H1 (cell line): Measurements from ENCODE around the gene CKAP5. TPM values are rescaled to one million over a fixed set of nuclear protein-coding genes. Genes with fewer than 3 reads are reported as not detected.

Experiments used
- CTCF ChIA-PET: fragments of 300-600 bp; sonication (Branson Sonifier 250); formaldehyde crosslinking; loops from one replicate; lab custom pipeline; 2021; ENCODE audit not compliant: partially characterized antibody; lab: Charles Lee
- POLR2A ChIA-PET: fragments of 300-600 bp; sonication (Branson Sonifier 250); formaldehyde crosslinking; loops from one replicate; lab custom pipeline; 2021; ENCODE audit warnings: inconsistent platforms; ENCODE audit not compliant: partially characterized antibody; lab: Charles Lee
- DNase-seq, 2 experiments: peaks; one replicate each; pipeline versions ENCODE4 v3.0.0 to v3.0.0-alpha.2; 2010 to 2022; ENCODE audit warnings: low spot score in 2 of 2, low read depth in 1 of 2, mixed read lengths in 1 of 2
- FAIRE-seq: peaks from 2 replicates; lab custom pipeline; 2011; peaks lifted over from hg19 to GRCh38; lab: Jason Lieb, UNC
- H2AFZ ChIP-seq: 2 replicates; pipeline ENCODE4 v1.8.1; 2012; ENCODE audit warnings: low read length, inconsistent platforms
- H2AK5ac ChIP-seq: 2 replicates; pipeline ENCODE4 v1.6.1; 2013; ENCODE audit warnings: low read depth, low read length
- H2BK120ac ChIP-seq: replicated peaks from 2 replicates; pipeline ENCODE3; 2013; ENCODE audit warnings: low read depth, low read length, inconsistent platforms
- H2BK12ac ChIP-seq: 2 replicates; pipeline ENCODE4 v1.6.1; 2013; ENCODE audit warnings: low read depth, low read length
- H2BK15ac ChIP-seq: 2 replicates; pipeline ENCODE4 v1.6.1; 2013; ENCODE audit warnings: low read length
- H2BK20ac ChIP-seq: 2 replicates; pipeline ENCODE4 v1.6.1; 2013; ENCODE audit warnings: low read length
- H2BK5ac ChIP-seq: 2 replicates; pipeline ENCODE4 v1.6.1; 2013; ENCODE audit warnings: low read depth, low read length
- H3K14ac ChIP-seq: 2 replicates; pipeline ENCODE4 v1.6.1; 2013; ENCODE audit warnings: inconsistent platforms; ENCODE audit not compliant: insufficient read length
- H3K18ac ChIP-seq: 2 replicates; pipeline ENCODE4 v1.6.1; 2013; ENCODE audit warnings: low read length; ENCODE audit errors: extremely low read depth
- H3K23ac ChIP-seq: 2 replicates; pipeline ENCODE4 v1.6.1; 2013; ENCODE audit warnings: inconsistent platforms; ENCODE audit not compliant: insufficient read length
- H3K23me2 ChIP-seq: 2 replicates; pipeline ENCODE4 v1.6.1; 2013; ENCODE audit warnings: low read depth, low read length
- H3K27ac ChIP-seq: 2 replicates; pipeline ENCODE4 v1.6.1; 2011; ENCODE audit warnings: low read depth, low read length, inconsistent platforms
- H3K27me3 ChIP-seq, 4 experiments: replicated peaks in 1 of 4; 1 replicate in 1 of 4; 2 replicates in 3 of 4; pipeline versions ENCODE4 v1.6.1 to v1.8.1; 2011 to 2013; ENCODE audit warnings: low read length in 3 of 4, mild to moderate bottlenecking in 3 of 4, inconsistent platforms in 2 of 4, mixed read lengths in 2 of 4, moderate library complexity in 1 of 4; ENCODE audit not compliant: control insufficient read depth in 3 of 4, insufficient read depth in 3 of 4; ENCODE audit errors: extremely low read depth in 1 of 4
- H3K36me3 ChIP-seq, 4 experiments: 2 replicates each; pipeline versions ENCODE4 v1.6.1 to v1.8.1; 2011 to 2013; ENCODE audit warnings: mild to moderate bottlenecking in 4 of 4, low read length in 3 of 4, moderate library complexity in 2 of 4, control low read depth in 1 of 4, inconsistent platforms in 1 of 4; ENCODE audit not compliant: insufficient read depth in 4 of 4, control insufficient read depth in 2 of 4
- H3K4ac ChIP-seq: replicated peaks from 2 replicates; pipeline ENCODE3; 2013; ENCODE audit warnings: low read length, low read depth, mixed read lengths, inconsistent platforms; ENCODE audit not compliant: insufficient read length
- H3K4me1 ChIP-seq, 4 experiments: replicated peaks in 1 of 4; 1 replicate in 1 of 4; 2 replicates in 3 of 4; pipeline versions ENCODE4 v1.6.1 to v1.8.1; 2011 to 2013; ENCODE audit warnings: low read length in 3 of 4, inconsistent platforms in 2 of 4, mixed read lengths in 1 of 4; ENCODE audit not compliant: insufficient read depth in 4 of 4, control insufficient read depth in 3 of 4
- H3K4me2 ChIP-seq, 2 experiments: 2 replicates each; pipeline versions ENCODE4 v1.6.1 to v1.8.1; 2011 to 2013; ENCODE audit warnings: low read depth in 2 of 2, low read length in 2 of 2, control low read depth in 1 of 2, inconsistent platforms in 1 of 2, mild to moderate bottlenecking in 1 of 2; ENCODE audit not compliant: insufficient read depth in 1 of 2
- H3K4me3 ChIP-seq, 4 experiments: fragments of 200-600, 300-600 bp in 1 of 4; sonication (generic), shearing (Covaris generic), sonication (Bioruptor Twin) in 1 of 4; 2 replicates each; pipeline versions ENCODE4 v1.5.1 to v1.8.1; 2011 to 2016; ENCODE audit warnings: low read length in 4 of 4, low read depth in 3 of 4, control low read depth in 2 of 4, inconsistent platforms in 2 of 4, mild to moderate bottlenecking in 2 of 4, mixed read lengths in 1 of 4, moderate library complexity in 1 of 4; ENCODE audit not compliant: insufficient read depth in 2 of 4; ENCODE audit errors: extremely low read depth in 1 of 4
- H3K56ac ChIP-seq: replicated peaks from 2 replicates; pipeline ENCODE3; 2013; ENCODE audit warnings: low read depth, mild to moderate bottlenecking, mixed read lengths, low read length, inconsistent platforms; ENCODE audit not compliant: insufficient read length
- H3K79me1 ChIP-seq: 2 replicates; pipeline ENCODE4 v1.6.1; 2013; ENCODE audit warnings: low read depth, low read length, control low read depth
- H3K79me2 ChIP-seq, 2 experiments: 2 replicates each; pipeline versions ENCODE4 v1.6.1 to v1.8.1; 2012 to 2013; ENCODE audit warnings: low read length in 2 of 2, mild to moderate bottlenecking in 2 of 2, inconsistent platforms in 1 of 2; ENCODE audit not compliant: insufficient read depth in 2 of 2, control insufficient read depth in 1 of 2
- H3K9ac ChIP-seq, 4 experiments: replicated peaks in 1 of 4; 1 replicate in 1 of 4; 2 replicates in 3 of 4; pipeline versions ENCODE4 v1.6.1 to v1.8.1; 2011 to 2013; ENCODE audit warnings: low read depth in 3 of 4, low read length in 3 of 4, control low read depth in 2 of 4, mild to moderate bottlenecking in 2 of 4, moderate library complexity in 2 of 4, inconsistent platforms in 1 of 4; ENCODE audit errors: extremely low read depth in 1 of 4
- H3K9me3 ChIP-seq, 2 experiments: 2 replicates each; pipeline versions ENCODE4 v1.6.1 to v1.8.1; 2012 to 2013; ENCODE audit warnings: mild to moderate bottlenecking in 2 of 2, moderate library complexity in 2 of 2, control low read depth in 1 of 2, inconsistent platforms in 1 of 2, low read depth in 1 of 2, low read length in 1 of 2, mixed read lengths in 1 of 2; ENCODE audit not compliant: insufficient read depth in 2 of 2
- H4K20me1 ChIP-seq, 2 experiments: replicated peaks in 1 of 2; 2 replicates each; pipeline versions ENCODE3 to v1.8.1; 2011 to 2013; ENCODE audit warnings: inconsistent platforms in 2 of 2, low read length in 2 of 2, mild to moderate bottlenecking in 1 of 2; ENCODE audit not compliant: insufficient read depth in 2 of 2, control insufficient read depth in 1 of 2
- H4K5ac ChIP-seq: 2 replicates; pipeline ENCODE4 v1.6.1; 2013; ENCODE audit warnings: low read length, low read depth, mixed read lengths, inconsistent platforms; ENCODE audit not compliant: insufficient read length
- H4K8ac ChIP-seq: 2 replicates; pipeline ENCODE4 v1.8.0; 2013; ENCODE audit warnings: mild to moderate bottlenecking, moderate library complexity, low read length, inconsistent platforms; ENCODE audit not compliant: insufficient read depth; ENCODE audit errors: extremely low read depth
- H4K91ac ChIP-seq: replicated peaks from 2 replicates; pipeline ENCODE3; 2013; ENCODE audit warnings: low read length, mixed read lengths, inconsistent platforms; ENCODE audit not compliant: insufficient read length
- ASH2L ChIP-seq: fragments of 200-600, 300-600 bp; sonication (generic); IDR thresholded peaks from one replicate; pipeline ENCODE4 v1.7.1; 2017; ENCODE audit warnings: low read length
- BRCA1 ChIP-seq: IDR thresholded peaks from 2 replicates; pipeline ENCODE4 v1.6.1; 2012; ENCODE audit warnings: low read depth, low read length, improper control_type of control experiment
- CREB1 ChIP-seq: IDR thresholded peaks from 2 replicates; pipeline ENCODE4 v1.6.1; 2012; ENCODE audit warnings: inconsistent platforms
- FOSL1 ChIP-seq: IDR thresholded peaks from 2 replicates; pipeline ENCODE4 v1.6.1; 2011; ENCODE audit warnings: mild to moderate bottlenecking, low read depth, low read length, moderate library complexity; ENCODE audit not compliant: insufficient read depth
- KDM5A ChIP-seq: fragments of 200-600 bp; IDR thresholded peaks from 2 replicates; pipeline ENCODE4 v1.7.1; 2012; ENCODE audit warnings: mild to moderate bottlenecking, low read length, inconsistent platforms, mixed read lengths
- NRF1 ChIP-seq: IDR thresholded peaks from 2 replicates; pipeline ENCODE4 v1.6.1; 2011; ENCODE audit warnings: mild to moderate bottlenecking, low read depth, low read length, improper control_type of control experiment
- POLR2A ChIP-seq, 2 experiments: IDR thresholded peaks; 1 replicate in 1 of 2; 2 replicates in 1 of 2; pipeline ENCODE4 v1.6.1; 2011; ENCODE audit warnings: low read depth in 2 of 2, low read length in 2 of 2, mild to moderate bottlenecking in 2 of 2; ENCODE audit errors: control extremely low read depth in 1 of 2
- POU5F1 ChIP-seq: IDR thresholded peaks from 2 replicates; pipeline ENCODE4 v1.6.1; 2011; ENCODE audit warnings: low read depth, mild to moderate bottlenecking, low read length, moderate library complexity
- RAD21 ChIP-seq, 2 experiments: IDR thresholded peaks in 1 of 2; conservative IDR thresholded peaks in 1 of 2; 2 replicates each; pipeline ENCODE4 v1.6.1; 2011; ENCODE audit warnings: low read depth in 2 of 2, low read length in 2 of 2, improper control_type of control experiment in 1 of 2, inconsistent platforms in 1 of 2, mild to moderate bottlenecking in 1 of 2, moderate library complexity in 1 of 2
- RFX5 ChIP-seq: IDR thresholded peaks from 2 replicates; pipeline ENCODE4 v1.6.1; 2011; ENCODE audit warnings: low read depth, low read length, improper control_type of control experiment, borderline replicate concordance
- SP2 ChIP-seq: IDR thresholded peaks from 2 replicates; pipeline ENCODE4 v1.6.1; 2012; ENCODE audit warnings: mild to moderate bottlenecking, low read length, inconsistent platforms
- TEAD4 ChIP-seq: IDR thresholded peaks from 2 replicates; pipeline ENCODE4 v1.6.1; 2012; ENCODE audit warnings: low read depth, low read length, inconsistent platforms, mixed read lengths
- WGBS, 2 experiments: shearing (Covaris generic) in 1 of 2; methylation state at CpG; one replicate each; pipeline versions ENCODE4 v1.1.6 to v1.1.7; 2013 to 2015; ENCODE audit warnings: low lambda C conversion rate in 2 of 2, mixed read lengths in 2 of 2, inconsistent platforms in 1 of 2, low coverage in 1 of 2, missing lambda C conversion rate in 1 of 2; ENCODE audit not compliant: insufficient replicate concordance in 2 of 2, insufficient coverage in 1 of 2, insufficient read length in 1 of 2; ENCODE audit errors: extremely low coverage in 1 of 2, missing lambda C conversion rate in 1 of 2; 5-methylcytosine and 5-hydroxymethylcytosine counted together
- polyA plus RNA-seq, 7 experiments: library from polyadenylated mRNA; depleted of rRNA in 3 of 7; stranded (reverse) in 5 of 7; unstranded in 2 of 7; fragments of >200 nt in 5 of 7; fragments of 200-250 nt in 2 of 7; gene quantifications; 1 replicate in 5 of 7; 2 replicates in 1 of 7; 4 replicates in 1 of 7; pipeline versions ENCODE4 v1.2.1 to v1.2.3, GENCODE V29; 2011 to 2013; ENCODE audit warnings: missing spikeins in 2 of 7, mixed read lengths in 2 of 7
- total RNA-seq: library from RNA; stranded (reverse); fragmentation: NEBNext Ultra II Directional; extraction: Animal tissue kit (Norgen Biotek cat#: 25700); gene quantifications from 2 replicates; pipeline ENCODE4 v1.2.1, GENCODE V29; 2021
- TF ChIP-seq, protein P1 (sequence below): IDR thresholded peaks from 2 replicates; pipeline ENCODE4 v1.6.1; 2011; ENCODE audit warnings: low read length, improper control_type of control experiment

Gene CKAP5
- total and polyA plus RNA-seq, 2 of the 8 experiments (the other 6 are each of a cell fraction or from before 2014, with no cell fraction given): 64.8 to 185 TPM

DNA sequence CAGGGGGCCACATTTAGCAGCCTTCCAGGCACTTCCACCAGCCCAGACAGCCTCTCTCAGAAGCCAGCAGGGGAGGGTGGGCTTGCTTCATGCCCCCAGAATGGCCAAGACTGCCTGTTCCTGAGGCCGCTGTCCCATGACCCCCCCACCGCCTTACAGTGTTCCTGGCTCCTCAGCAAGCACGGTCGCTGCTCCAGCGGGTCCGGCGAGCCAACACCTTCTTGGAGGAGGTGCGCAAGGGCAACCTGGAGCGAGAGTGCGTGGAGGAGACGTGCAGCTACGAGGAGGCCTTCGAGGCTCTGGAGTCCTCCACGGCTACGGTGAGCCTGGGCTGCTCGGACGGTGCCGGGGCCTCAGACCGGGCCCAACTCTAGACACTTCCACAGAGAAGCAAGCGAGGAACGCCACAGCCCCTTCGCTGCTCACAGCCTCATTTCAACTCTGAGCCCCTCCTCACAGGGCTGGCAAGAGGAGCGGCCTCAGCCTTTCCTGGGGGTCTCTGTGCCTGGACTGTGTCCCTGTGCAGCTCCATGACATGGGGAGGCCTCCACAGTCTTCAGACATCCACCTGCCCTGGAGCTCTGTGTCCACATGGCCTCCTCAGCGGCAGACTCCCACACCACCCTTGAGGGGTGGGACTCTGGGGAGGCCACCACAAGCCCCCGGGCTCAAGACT, 126.4 kb downstream of the CKAP5 start:
- peaks cover 0 to 5% (median under 1%) of the 10 kb centered on the region in 4 experiments; a peak in 2 of 7 replicates for H3K4me1 ChIP-seq
- no peak overlapping the region for H2BK15ac ChIP-seq
- no peak overlapping the region for H3K27ac ChIP-seq
- H3K79me1 ChIP-seq: no peaks in the 10 kb centered on the region
- no peak overlapping the region for H3K9ac ChIP-seq
- H3K9me3 ChIP-seq: no peaks in the 10 kb centered on the region
- no peak overlapping the region for H3K4me2 ChIP-seq
- H4K91ac ChIP-seq: no peak overlapping the region
- H3K56ac ChIP-seq: no peak overlapping the region
- no peak overlapping the region for H2BK12ac ChIP-seq
- POLR2A ChIA-PET: interaction anchor here (0.7 to 4.3 kb wide), 6 partner anchors 10 to 442 kb away, joined by 3 to 21 read pairs (median 3); partner anchors contain the start of genes ARHGAP1 and ZNF408
- H3K23me2 ChIP-seq: no peaks in the 10 kb centered on the region
- WGBS, 2 experiments: 96% methylated on average over 17 of the region's 25 CpGs; no CpG with 5 or more reads in 1 of the 2 experiments
- H3K14ac ChIP-seq: no peak overlapping the region
- no peaks in the 10 kb centered on the region for H3K79me2 ChIP-seq
- H2BK5ac ChIP-seq: 0 out of 2 replicates have a peak overlapping the region, but pooled peaks have one; percentile 39
- peak overlapping the region; percentile 91 for H4K8ac ChIP-seq
- CTCF ChIA-PET: interaction anchor here (0.6 to 1.6 kb wide), 5 partner anchors 11 to 433 kb away, joined by 3 to 6 read pairs (median 3); no protein-coding TSS in a partner anchor
- no peak overlapping the region for H3K23ac ChIP-seq
- H2AK5ac ChIP-seq: no peak overlapping the region
- no peak overlapping the region for H4K5ac ChIP-seq
- H2BK20ac ChIP-seq: no peak overlapping the region
- no peak overlapping the region for H3K4ac ChIP-seq
- H3K4me3 ChIP-seq: no peak overlapping the region
- no peaks in the 10 kb centered on the region for H3K36me3 ChIP-seq
- H3K18ac ChIP-seq: no peak overlapping the region
- H4K20me1 ChIP-seq: no peaks in the 10 kb centered on the region
- DNase-seq: no peak
- no peak overlapping the region for H2AFZ ChIP-seq
- H3K27me3 ChIP-seq: no peaks in the 10 kb centered on the region
- FAIRE-seq: no peak
- H2BK120ac ChIP-seq: no peak overlapping the region
- TF ChIP-seq BRCA1 (no peak), CREB1 (no peak), RAD21 (IDR thresholded peaks at IDR 0.05 in 1 of 2, conservative IDR thresholded peaks at IDR 0.05 in 1 of 2; ENCODE audit: low read depth in 2 of 2, low read length in 2 of 2) (no peak), ASH2L (no peak), SP2 (no peak), KDM5A (no peak), RFX5 (no peak), TEAD4 (no peak), NRF1 (no peak), FOSL1 (no peak), POU5F1 (no peak), POLR2A (IDR thresholded peaks at IDR 0.05; ENCODE audit: control extremely low read depth in 1 of 2, low read depth in 2 of 2, low read length in 2 of 2) (no peak)
- TF ChIP-seq, protein P1, sequence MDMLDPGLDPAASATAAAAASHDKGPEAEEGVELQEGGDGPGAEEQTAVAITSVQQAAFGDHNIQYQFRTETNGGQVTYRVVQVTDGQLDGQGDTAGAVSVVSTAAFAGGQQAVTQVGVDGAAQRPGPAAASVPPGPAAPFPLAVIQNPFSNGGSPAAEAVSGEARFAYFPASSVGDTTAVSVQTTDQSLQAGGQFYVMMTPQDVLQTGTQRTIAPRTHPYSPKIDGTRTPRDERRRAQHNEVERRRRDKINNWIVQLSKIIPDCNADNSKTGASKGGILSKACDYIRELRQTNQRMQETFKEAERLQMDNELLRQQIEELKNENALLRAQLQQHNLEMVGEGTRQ: no peak
